ENCODE results near the gene CCDC154.

DNA sequence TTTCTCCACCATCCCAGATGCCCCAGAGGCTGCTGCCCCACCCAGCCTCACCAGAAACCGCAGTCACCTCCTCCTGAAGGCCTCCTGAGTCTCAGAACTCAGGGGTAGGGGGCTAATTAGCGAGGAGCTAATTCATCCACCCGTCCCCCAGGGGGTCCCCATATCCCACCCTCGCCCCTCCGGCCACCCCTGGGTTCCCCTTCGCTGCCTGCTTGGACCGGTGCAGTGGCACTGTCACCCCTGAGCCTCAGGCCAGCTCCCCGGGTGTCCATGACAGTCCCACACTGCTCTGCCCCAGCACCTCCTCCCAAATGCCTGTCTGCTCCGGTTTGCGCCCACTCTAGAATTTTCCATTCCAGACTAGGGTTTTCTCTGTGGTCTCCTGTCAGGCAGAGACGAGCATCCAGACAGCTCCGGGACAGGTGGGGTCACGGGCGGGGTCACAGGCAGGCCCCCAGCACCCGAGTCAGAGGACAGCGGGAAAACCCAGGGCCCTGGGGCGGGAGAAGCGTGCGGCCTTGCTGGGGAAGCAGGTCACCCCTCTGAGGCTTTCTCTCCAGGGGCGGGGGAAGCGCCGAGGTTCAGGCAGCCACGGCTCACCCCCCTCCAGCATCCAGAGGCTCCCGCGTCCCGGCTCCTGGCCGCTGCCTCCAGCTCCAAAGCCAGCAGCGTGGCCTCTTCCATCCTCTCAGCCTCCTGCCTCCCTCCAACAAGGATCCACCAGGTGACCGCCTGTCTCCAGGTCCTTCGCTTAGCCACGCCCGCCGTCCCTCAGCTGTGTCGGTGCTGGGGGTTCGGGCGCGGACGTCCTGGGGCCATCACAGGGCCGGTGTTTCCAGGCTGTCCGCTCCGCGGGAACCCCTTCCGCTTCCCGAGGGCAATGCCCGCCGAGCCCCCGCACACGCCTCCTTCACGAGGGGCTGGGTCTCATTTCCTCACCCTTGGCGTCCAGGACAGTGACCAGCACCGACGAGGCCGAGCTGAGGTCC, 16.6 kb downstream of the CCDC154 start:
- TF ChIP-seq SP1 (IDR thresholded peaks at IDR 0.05) (no peak), LEF1 (IDR thresholded peaks at IDR 0.05; ENCODE audit: borderline replicate concordance) (no peak), ZNF384 (IDR thresholded peaks at IDR 0.05) (no peak), FOXA1 (IDR thresholded peaks at IDR 0.05) (no peak), BHLHE40 (IDR thresholded peaks at IDR 0.05; ENCODE audit: borderline replicate concordance) (no peak), FOXK2 (IDR thresholded peaks at IDR 0.05) (no peak), TARDBP (IDR thresholded peaks at IDR 0.05) (no peak), CTBP1 (IDR thresholded peaks at IDR 0.05; ENCODE audit: borderline replicate concordance) (no peak), SUZ12 (IDR thresholded peaks at IDR 0.05) (no peak), L3MBTL2 (conservative IDR thresholded peaks at IDR 0.05) (no peak), ELF4 (IDR thresholded peaks at IDR 0.05) (no peak), NFRKB (IDR thresholded peaks at IDR 0.05) (no peak), ARNT (IDR thresholded peaks at IDR 0.05) (no peak), HDGF (IDR thresholded peaks at IDR 0.05; ENCODE audit: borderline replicate concordance) (no peak)

Data from HEK293T (cell line).